Activated naive CD8-positive, alpha-beta T cell treated with anti-CD3 and anti-CD28 coated beads, Interleukin-2, amount 10 ng/mL, durations not matched to agents 7 days and 5 days (primary cell): Measurements from ENCODE around the gene MCEMP1. TPM values are rescaled to one million over a fixed set of nuclear protein-coding genes. Genes with fewer than 3 reads are reported as not detected.

Experiments
- ATAC-seq: fragments of 150-1000 bp; cut with Tn5 transposase; one replicate; pipeline ENCODE4 v1.10.0; 2021; ENCODE audit warnings: low read depth, moderate library complexity
- POLR2A ChIA-PET: fragments of 350-600 bp; sonication (Branson Sonifier 250); formaldehyde crosslinking; loops from one replicate; lab custom pipeline; 2021; ENCODE audit warnings: antibody characterized with exemption; lab: Charles Lee
- DNase-seq: peaks from one replicate; pipeline ENCODE4 v3.0.0; 2021
- H3K27ac Mint-ChIP-seq: one replicate; pipeline ENCODE4 v1.8.0; 2022; ENCODE audit warnings: mild to moderate bottlenecking, mixed read lengths
- H3K27me3 Mint-ChIP-seq: one replicate; pipeline ENCODE4 v1.8.0; 2022; ENCODE audit warnings: mild to moderate bottlenecking, moderate library complexity, mixed read lengths
- H3K36me3 Mint-ChIP-seq: one replicate; pipeline ENCODE4 v1.8.0; 2021; ENCODE audit warnings: mild to moderate bottlenecking, mixed read lengths
- H3K4me1 Mint-ChIP-seq: one replicate; pipeline ENCODE4 v1.8.0; 2021; ENCODE audit warnings: mixed read lengths
- H3K4me3 Mint-ChIP-seq: one replicate; pipeline ENCODE4 v1.8.0; 2022; ENCODE audit warnings: mild to moderate bottlenecking, moderate library complexity, mixed read lengths
- H3K9me3 Mint-ChIP-seq: one replicate; pipeline ENCODE4 v1.8.0; 2021; ENCODE audit warnings: mixed read lengths
- total RNA-seq, 2 experiments: library from RNA; stranded (reverse); gene quantifications; one replicate each; pipeline ENCODE4 v1.2.3, GENCODE V29; 2021

The MCEMP1 gene
- total RNA-seq, 2 experiments from 2014 or later = not detected

- H3K4me1 Mint-ChIP-seq = peaks cover 16% of the 10 kb centered on the region
- POLR2A ChIA-PET = no interaction called here
Measured at GRCh38 chr19:7710616-7711015, 33.7 kb downstream of the MCEMP1 start.

GRCh38 chr19:7715671-7716070 lies 38.8 kb downstream of the MCEMP1 start:
- H3K9me3 Mint-ChIP-seq = peaks cover 5% of the 10 kb centered on the region
- no peak overlapping the region for H3K4me3 Mint-ChIP-seq
- DNase-seq = no peak
- peaks cover 2% of the 10 kb centered on the region for H3K27me3 Mint-ChIP-seq
- peaks cover 1% of the 10 kb centered on the region for H3K36me3 Mint-ChIP-seq
- POLR2A ChIA-PET = interaction anchor here (0.7 kb wide), 1 partner anchor 88 kb away, joined by 4 read pairs; no protein-coding TSS in a partner anchor
- H3K4me1 Mint-ChIP-seq = peaks cover 5% of the 10 kb centered on the region
- no peak overlapping the region for H3K27ac Mint-ChIP-seq
- no peak for ATAC-seq

More at GRCh38 chr19:7710616-7711015, 33.7 kb downstream of the MCEMP1 start:
- Mint-ChIP-seq H3K36me3 (no peaks in the 10 kb centered on the region), H3K27me3 (peaks cover 5% of the 10 kb centered on the region), H3K27ac (no peak overlapping the region), H3K9me3 (no peaks in the 10 kb centered on the region), H3K4me3 (no peak overlapping the region)
- DNase-seq = no peak
- ATAC-seq = no peak

- no peak overlapping the region for H3K27ac Mint-ChIP-seq
- peaks cover 5% of the 10 kb centered on the region for H3K9me3 Mint-ChIP-seq
- no peak for DNase-seq
- H3K4me1 Mint-ChIP-seq = peaks cover 5% of the 10 kb centered on the region
- POLR2A ChIA-PET = no interaction called here
- H3K27me3 Mint-ChIP-seq = peaks cover 2% of the 10 kb centered on the region
- H3K4me3 Mint-ChIP-seq = no peak overlapping the region
- ATAC-seq = no peak
- peaks cover 1% of the 10 kb centered on the region for H3K36me3 Mint-ChIP-seq
Measured at GRCh38 chr19:7716762-7717161, 39.9 kb downstream of the MCEMP1 start.

GRCh38 chr19:7718668-7719067 lies 41.8 kb downstream of the MCEMP1 start:
- H3K9me3 Mint-ChIP-seq = peaks cover 5% of the 10 kb centered on the region
- H3K27ac Mint-ChIP-seq = peak overlapping the region; percentile 64
- H3K36me3 Mint-ChIP-seq = peaks cover 1% of the 10 kb centered on the region
- peaks cover 5% of the 10 kb centered on the region for H3K4me1 Mint-ChIP-seq
- no peak for DNase-seq
- H3K27me3 Mint-ChIP-seq = no peaks in the 10 kb centered on the region
- ATAC-seq = peak; percentile 70
- no peak overlapping the region for H3K4me3 Mint-ChIP-seq
- POLR2A ChIA-PET = interaction anchor here (1.0 kb wide), 1 partner anchor 13 kb away, joined by 5 read pairs; no protein-coding TSS in a partner anchor

- H3K4me3 Mint-ChIP-seq = no peak overlapping the region
- H3K27me3 Mint-ChIP-seq = no peaks in the 10 kb centered on the region
- POLR2A ChIA-PET = no interaction called here
- peaks cover 1% of the 10 kb centered on the region for H3K36me3 Mint-ChIP-seq
- peaks cover 4% of the 10 kb centered on the region for H3K4me1 Mint-ChIP-seq
- peaks cover 5% of the 10 kb centered on the region for H3K9me3 Mint-ChIP-seq
- ATAC-seq = no peak
- DNase-seq = no peak
- no peak overlapping the region for H3K27ac Mint-ChIP-seq
Measured at GRCh38 chr19:7720351-7720750, 43.5 kb downstream of the MCEMP1 start.

GRCh38 chr19:7722231-7722651 lies 45.4 kb downstream of the MCEMP1 start:
- Mint-ChIP-seq H3K4me3 (no peak overlapping the region), H3K36me3 (peaks cover 1% of the 10 kb centered on the region), H3K9me3 (peaks cover under 1% of the 10 kb centered on the region), H3K4me1 (peaks cover 4% of the 10 kb centered on the region), H3K27ac (no peak overlapping the region), H3K27me3 (peaks cover 2% of the 10 kb centered on the region)
- DNase-seq (no peak), ATAC-seq (no peak)
- POLR2A ChIA-PET = no interaction called here

GRCh38 chr19:7725791-7726190 lies 48.9 kb downstream of the MCEMP1 start:
- H3K27ac Mint-ChIP-seq = no peak overlapping the region
- H3K36me3 Mint-ChIP-seq = peaks cover 2% of the 10 kb centered on the region
- POLR2A ChIA-PET = interaction anchor here (0.8 kb wide), 1 partner anchor 359 kb away, joined by 5 read pairs; no protein-coding TSS in a partner anchor
- no peak overlapping the region for H3K4me3 Mint-ChIP-seq
- no peaks in the 10 kb centered on the region for H3K4me1 Mint-ChIP-seq
- H3K27me3 Mint-ChIP-seq = peaks cover 28% of the 10 kb centered on the region
- DNase-seq (no peak), ATAC-seq (no peak)
- H3K9me3 Mint-ChIP-seq = peaks cover 3% of the 10 kb centered on the region

GRCh38 chr19:7729211-7729610 lies 52.3 kb downstream of the MCEMP1 start:
- Mint-ChIP-seq H3K9me3 (peaks cover 3% of the 10 kb centered on the region), H3K4me3 (no peak overlapping the region), H3K36me3 (peaks cover 2% of the 10 kb centered on the region), H3K4me1 (no peaks in the 10 kb centered on the region), H3K27me3 (peaks cover 34% of the 10 kb centered on the region), H3K27ac (no peak overlapping the region)
- ATAC-seq (no peak), DNase-seq (no peak)
- POLR2A ChIA-PET = no interaction called here

Other genes starting within 250 kb of the MCEMP1 start
- 1 to 10 TPM; 1.0 to 1.3 TPM for gene PEX11G, start 188.1 kb upstream of the MCEMP1 start, total RNA-seq
- 10 to 100 TPM; 12.6 to 13.1 TPM for gene ZNF358, start 161.0 kb upstream of the MCEMP1 start, total RNA-seq
- gene MCOLN1, start 154.5 kb upstream of the MCEMP1 start, total RNA-seq = 10 to 100 TPM; 17.5 to 18.2 TPM
- gene PNPLA6, start 141.4 kb upstream of the MCEMP1 start, total RNA-seq = 100 to 1,000 TPM; 152 to 155 TPM
- gene CAMSAP3, start 81.2 kb upstream of the MCEMP1 start, total RNA-seq = under 1 TPM; 0.40 to 0.50 TPM
- 10 to 100 TPM; 53.5 to 58.1 TPM for gene XAB2, start 47.5 kb upstream of the MCEMP1 start, total RNA-seq
- 100 to 1,000 TPM; 134 to 158 TPM for gene PET100, start 47.3 kb upstream of the MCEMP1 start, total RNA-seq
- 1 to 10 TPM; 2.6 to 4.8 TPM for gene PCP2, start 43.4 kb upstream of the MCEMP1 start, total RNA-seq
- gene STXBP2, start 40.0 kb upstream of the MCEMP1 start, total RNA-seq = 100 to 1,000 TPM; 170 to 189 TPM
- 1 to 10 TPM; 4.4 to 4.8 TPM for gene RETN, start 8.0 kb upstream of the MCEMP1 start, total RNA-seq
- 10 to 100 TPM; 74.4 to 79.8 TPM for gene TRAPPC5, start 3.7 kb downstream of the MCEMP1 start, total RNA-seq
- gene FCER2, start 25.0 kb downstream of the MCEMP1 start, total RNA-seq = under 1 TPM; 0.19 to 0.26 TPM
- gene CLEC4G, start 55.0 kb downstream of the MCEMP1 start, total RNA-seq = not detected
- under 1 TPM; 0.19 to 0.62 TPM for gene CD209, start 70.4 kb downstream of the MCEMP1 start, total RNA-seq
- not detected for gene CLEC4M, start 86.2 kb downstream of the MCEMP1 start, total RNA-seq
- gene EVI5L, start 153.1 kb downstream of the MCEMP1 start, total RNA-seq = 10 to 100 TPM in 1 of 2 experiments, 1 to 10 TPM in 1; 9.6 to 10.4 TPM
- gene PRR36, start 197.3 kb downstream of the MCEMP1 start, total RNA-seq = under 1 TPM; 0.40 to 0.78 TPM
- gene LRRC8E, start 211.4 kb downstream of the MCEMP1 start, total RNA-seq = not detected
- 10 to 100 TPM; 46.8 to 46.9 TPM for gene MAP2K7, start 226.8 kb downstream of the MCEMP1 start, total RNA-seq
- 1 to 10 TPM; 2.2 to 3.6 TPM for gene TGFBR3L, start 237.7 kb downstream of the MCEMP1 start, total RNA-seq
- gene SNAPC2, start 243.2 kb downstream of the MCEMP1 start, total RNA-seq = 10 to 100 TPM; 18.3 to 20.7 TPM
- not detected for gene CTXN1, start 249.0 kb downstream of the MCEMP1 start, total RNA-seq